ENCODE results near the gene PRXL2B.

The PRXL2B gene

DNA sequence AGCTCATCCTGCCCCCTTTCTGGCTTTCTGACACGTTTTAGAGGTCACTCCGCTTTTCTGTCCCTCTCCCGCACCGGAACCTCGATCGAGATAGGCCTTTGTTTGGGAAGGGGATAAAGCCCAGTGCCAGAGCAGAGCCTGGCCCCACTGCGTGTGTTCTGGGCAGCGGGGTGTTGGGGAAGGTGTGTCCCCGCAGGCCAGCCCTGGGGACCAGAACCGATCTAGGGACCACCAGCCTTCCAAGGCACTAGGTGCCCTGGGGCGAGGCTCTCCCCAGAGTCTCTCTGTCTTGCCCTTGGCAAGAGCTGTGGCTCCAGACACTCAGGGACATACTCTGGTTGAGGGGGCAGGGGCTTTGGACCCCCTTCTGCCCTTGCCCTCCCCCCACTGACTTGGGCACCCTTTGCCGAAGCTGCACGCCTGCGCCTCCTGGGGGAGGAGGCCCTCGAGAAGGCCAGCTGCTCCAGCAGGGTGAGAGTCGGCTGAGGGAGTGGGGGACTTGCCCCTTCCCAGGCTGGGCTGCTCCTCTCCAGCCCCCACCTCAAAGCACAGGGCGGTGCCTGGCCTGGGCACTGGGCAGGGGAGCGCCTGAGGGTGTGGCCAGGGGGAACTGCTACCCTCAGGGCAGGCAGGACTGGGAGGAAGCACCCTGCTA is 16.4 kb downstream of the PRXL2B start:
- DNase-seq, result no peak

DNA sequence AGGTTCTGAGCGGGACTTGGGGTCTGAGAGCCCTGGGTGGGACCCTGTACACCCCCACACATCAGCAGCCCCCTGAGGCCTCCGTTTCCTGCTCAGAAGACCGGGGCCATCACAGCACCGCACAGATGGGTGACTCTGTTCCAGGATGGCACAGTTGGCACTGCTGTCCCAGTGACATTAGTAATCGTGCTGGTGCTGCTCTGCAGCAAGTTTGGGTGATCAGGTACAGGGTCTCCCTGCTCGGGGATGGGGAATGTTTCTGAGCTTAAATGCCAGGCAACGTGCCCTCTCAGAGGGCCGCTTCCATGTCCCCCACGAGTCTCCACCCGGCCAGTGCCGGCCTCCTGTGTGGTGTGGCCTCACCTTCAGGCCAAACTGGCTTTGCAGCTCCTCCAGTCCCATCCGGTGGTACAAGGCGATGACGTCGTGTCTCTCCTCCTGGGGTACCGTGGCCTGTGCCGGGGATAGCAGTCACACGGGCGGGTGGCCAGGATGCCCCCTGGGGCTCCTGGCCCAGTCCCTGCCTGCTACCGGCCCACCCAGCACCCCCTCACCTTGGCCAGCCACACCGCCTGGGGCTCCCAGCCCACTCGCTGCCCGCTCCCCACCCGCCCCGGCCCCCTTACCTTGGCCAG is 17.1 kb downstream of the PRXL2B start:
- DNase-seq, result no peak

GRCh38 chr1:2604156-2604843 is 17.7 kb downstream of the PRXL2B start:
- no peak for DNase-seq

DNA sequence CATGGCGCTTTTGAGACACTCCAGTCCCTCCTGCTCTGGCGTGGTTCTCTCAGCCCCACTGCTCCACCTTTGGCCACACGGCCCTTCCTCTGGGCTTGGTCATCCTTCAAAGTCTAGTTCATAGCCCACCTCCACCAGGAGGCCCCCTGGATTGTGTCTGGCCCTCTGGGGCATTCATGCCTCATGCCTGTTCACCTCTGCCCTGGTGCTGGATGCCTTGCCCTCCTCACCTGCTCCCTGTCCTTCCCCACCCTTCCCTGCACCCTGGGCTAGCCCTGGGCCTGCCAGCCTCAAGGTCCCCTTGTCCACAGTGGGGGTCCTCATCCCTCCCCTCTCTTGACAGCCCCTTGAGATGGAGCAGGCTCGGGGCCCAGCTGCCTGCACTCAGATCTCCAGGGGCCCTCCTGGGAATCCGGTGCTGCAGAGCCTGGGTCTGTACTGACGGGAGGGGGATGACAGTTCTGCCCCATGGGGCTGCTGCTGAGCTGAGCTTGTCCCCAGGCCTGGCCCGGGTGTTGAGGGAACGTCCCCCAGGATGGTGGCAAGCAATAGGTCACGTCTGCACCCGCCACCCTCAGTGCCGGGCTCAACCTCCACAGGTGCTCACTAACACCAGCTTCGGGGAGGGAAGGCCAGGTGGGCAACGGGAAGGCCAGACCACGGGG is 18.4 kb downstream of the PRXL2B start:
- DNase-seq, result no peak

DNA sequence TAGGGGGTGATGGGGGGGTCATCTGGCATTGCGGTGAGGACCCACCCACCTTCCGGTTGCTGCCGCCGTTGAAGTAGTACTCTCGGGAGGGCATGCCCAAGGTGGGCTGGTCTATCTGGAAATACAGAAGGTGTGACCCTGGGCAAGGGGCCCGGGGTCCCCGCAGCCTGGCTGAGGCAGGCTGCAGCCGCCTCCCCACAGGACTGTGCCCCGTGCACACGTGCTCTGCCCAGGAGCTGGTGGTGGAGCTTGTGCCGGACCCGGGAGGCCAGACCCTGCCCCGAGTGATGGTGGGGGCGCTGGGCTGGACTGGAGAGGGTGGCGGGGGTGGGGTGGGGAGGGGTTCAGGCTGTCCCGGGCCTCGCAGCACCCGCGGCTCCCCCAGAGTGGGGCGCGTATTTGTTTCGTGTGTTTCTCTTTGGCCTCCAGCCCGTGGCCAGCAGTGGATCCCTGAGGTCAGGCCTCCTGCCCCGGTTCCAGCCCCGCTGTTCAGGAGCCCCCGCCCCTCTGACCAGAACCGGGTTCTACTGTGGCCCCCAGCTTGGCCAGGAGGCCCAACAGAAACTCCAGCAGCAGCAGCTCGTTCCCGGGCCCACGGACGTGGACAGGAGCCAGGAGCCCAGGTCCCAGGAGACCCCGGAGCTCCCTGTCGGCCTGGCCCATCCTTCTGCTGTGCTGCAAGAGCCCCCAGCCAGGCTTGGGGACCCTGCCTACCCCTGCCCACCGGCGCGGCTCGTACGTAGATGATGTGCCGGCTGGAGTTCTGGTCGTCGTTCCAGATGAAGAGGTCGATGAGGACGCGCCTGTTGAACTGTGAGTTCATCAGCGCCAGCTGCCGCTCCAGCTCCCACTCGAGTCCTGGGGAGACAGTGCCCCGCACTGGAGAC is 19.2 kb downstream of the PRXL2B start:
- DNase-seq, result no peak

DNA sequence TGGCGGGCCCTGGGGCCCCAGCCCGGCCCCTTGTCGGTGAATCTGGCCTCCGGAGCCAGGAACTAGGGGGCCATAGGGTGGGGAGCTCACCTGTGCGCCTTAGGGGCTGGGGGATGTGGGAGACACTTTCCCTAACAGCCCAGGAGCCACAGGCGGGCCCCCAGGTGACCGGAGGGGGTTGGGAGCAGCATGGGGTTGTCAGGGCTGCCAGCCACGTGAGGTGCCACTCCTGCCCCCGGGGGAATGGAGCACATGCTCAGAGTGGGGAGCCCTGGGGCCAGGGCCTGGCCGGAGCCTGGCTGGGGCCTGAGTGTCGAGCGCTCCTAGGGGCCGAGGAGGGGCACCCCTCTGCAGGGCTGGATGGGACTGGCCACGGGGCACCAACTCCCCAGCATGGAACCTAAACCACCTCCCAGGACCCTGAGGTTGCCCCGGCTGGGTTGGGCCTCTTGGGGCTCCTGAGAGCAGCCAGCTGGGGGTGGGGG is 19.9 kb downstream of the PRXL2B start:
- no peak for DNase-seq

DNA sequence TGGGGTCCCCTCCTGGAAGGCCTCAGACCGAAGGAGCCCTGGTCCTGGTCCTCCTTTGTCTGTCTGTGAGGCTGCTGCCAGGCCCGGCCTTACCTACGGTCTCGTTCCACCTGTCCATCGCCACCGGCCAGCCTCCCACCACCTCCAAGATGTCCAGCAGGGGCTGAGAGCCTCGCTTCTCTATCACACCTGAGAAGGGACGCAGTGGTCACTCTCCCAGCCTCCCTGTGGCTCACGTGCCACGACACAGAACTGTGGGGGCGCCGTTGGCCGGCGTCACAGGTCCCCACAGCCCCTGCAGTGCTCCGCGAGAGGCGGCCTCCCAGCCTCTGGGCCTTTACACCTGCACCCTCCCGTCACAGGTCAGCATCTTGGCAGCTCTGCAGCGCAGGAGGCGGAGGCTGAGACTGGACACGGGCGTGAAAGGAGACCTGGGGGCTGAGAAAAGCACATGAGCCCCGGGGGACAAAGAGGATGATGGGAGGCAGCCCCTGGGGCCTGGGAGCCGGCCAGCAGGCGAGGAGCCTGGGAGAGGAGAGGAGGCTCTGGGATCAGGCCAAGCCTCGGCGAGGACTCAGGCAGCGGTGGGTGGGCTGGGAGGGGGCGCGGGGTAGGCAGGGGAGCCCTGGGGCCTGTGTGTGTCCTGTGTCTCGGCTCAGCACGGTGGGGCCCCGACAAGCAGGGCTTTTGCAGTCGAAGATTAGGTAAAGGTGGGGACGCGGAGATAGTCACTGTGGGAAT is 20.5 kb downstream of the PRXL2B start:
- DNase-seq, result no peak

GRCh38 chr1:2607641-2608091 is 21.1 kb downstream of the PRXL2B start:
- DNase-seq, result no peak

DNA sequence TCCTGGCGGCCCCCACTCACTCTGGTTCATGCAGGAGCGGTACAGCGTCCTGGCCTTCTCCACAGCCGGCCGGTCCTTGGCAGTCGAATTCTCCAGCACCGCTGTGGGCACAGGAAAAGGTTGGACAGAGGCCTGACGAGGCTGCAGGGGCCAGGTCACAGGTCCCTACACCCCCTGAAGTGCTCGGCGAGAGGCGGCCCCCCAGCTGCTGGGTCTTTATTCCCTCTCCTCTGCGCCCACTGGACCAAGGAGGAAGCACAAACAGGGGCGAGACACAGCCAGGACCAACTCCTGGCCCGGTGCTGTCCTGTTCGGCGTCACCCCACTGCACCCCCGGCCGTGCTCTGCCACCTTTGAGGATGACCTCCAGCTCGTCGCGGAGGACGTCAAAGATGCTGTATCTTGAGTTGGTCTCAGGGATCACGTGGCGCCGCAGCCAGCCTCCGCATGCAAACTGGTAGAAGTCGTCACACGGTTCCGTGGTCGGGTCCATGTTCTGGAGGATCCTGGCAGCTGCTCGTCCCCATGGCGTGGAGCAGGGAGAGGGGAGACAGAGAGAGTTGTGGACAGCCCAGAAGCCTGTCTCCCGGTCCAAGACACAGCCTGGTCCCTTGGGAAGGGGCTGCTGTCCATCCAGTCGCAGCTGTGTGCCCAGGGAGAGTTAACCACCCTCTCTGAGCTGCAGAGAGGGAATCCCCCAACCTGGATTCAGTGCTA is 22.9 kb downstream of the PRXL2B start:
- no peak for DNase-seq

DNA sequence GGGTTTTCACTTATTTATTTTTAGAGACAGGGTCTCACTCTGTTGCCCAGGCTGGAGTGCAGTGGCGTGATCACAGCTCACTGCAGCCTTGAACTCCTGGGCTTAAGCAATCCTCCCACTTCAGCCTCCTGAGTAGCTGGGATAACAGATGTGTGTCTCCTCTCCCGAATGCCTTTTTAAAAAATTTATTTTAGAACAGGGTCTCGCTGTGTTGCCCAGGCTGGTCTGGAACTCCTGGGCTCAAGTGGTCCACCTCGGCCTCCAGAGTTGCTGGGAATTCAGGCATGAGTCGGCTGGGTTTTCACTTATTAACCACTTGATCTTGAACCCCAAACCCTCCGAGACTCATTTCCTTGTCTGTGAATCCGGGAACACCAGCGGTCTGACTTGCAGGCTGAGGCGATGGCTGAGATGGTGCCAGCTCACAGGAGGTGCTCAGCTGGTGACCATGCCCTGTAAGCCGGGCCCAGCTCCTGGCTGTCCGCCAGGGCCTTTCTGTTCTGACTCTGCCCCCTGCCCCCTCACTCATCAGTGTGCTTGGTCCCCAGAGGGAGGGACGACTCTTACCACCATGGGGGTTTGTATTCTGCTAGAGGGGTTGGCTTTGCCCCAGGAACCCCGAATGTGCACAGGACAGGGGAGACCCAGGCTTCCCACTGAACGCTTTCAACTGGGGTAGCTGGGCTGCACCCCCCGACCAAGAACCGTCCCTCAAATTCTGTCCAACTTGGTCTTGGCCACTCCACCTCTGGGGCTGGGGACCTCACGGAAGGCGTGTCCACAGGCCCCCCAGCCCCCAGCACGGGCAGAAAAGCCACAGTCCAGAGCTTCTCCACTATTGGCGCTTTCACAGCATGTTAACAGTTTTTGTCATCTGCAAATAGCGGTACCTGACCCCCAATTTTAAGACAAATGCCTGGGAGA is 23.7 kb downstream of the PRXL2B start:
- DNase-seq, result no peak

DNA sequence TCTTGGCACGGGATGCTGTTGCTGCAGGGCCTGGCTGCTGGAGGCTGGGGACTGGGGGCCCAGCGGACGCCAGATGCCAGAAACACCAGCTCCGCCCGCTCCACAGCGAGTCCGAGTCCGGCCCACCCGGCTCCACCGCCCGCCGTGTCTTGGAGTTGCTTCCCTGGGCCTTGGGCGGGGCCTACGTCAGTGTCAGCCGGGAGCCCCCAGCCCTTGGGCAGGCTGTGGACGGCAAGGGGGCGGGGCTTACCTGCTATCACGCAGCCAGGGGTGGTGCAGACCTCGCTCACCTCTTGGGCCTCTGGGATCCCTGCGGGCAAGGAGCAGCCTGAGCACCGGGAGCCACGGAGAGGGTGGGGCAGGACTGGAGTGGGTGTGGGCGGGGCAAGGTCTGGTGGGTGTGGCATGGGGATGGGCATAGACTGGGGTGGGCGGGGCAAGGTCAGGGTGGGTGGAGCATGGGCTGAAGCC is 24.5 kb downstream of the PRXL2B start:
- DNase-seq, result no peak

- no peak for DNase-seq
Measured at GRCh38 chr1:2611621-2612437, 25.3 kb downstream of the PRXL2B start.

GRCh38 chr1:2612591-2613365 is 26.2 kb downstream of the PRXL2B start:
- no peak for DNase-seq

DNA sequence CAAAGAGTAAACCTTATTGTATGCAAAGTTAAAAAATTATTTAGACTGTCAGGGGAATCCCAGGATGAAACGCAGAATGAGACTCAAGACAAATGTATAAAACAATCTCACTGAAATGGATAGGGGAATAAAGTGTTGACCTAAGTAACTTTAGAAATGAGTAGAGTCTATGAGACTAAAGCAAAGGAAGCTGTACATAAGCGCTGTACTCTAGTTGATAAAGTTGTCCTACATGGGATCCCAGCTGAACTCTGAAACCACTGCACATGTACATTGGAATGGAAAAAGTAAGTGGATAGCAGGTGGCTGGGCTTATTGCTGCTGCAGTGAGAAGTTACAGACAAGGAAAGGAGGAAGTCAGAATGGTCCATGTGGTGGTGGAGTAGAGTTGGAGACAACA is 27.6 kb downstream of the PRXL2B start:
- DNase-seq, result no peak

DNA sequence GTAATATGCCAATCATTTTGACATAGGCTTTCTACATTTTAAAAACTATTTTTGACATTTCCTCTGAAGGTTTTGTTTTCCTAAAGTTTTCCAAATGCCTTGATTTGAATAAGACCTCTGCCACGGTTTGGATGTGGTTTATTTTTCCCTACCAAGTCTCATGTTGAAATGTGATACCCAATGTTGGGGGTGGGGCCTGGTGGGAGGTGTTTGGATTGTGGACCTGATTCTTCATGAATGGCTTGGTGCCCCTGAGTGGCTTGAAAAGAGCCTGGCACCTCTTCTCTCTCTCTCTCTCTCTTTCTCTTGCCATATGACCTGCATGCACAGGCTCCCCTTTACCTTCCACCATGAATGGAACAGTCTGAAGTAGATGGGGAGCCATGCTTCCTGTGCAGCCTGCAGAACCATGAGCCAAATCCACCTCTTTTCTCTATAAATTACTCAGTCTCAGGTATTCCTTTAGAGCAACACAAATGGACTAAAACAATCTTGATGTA is 31.4 kb downstream of the PRXL2B start:
- no peak for DNase-seq

- DNase-seq, result no peak
Measured at GRCh38 chr1:2623571-2624337, 37.2 kb downstream of the PRXL2B start.

DNA sequence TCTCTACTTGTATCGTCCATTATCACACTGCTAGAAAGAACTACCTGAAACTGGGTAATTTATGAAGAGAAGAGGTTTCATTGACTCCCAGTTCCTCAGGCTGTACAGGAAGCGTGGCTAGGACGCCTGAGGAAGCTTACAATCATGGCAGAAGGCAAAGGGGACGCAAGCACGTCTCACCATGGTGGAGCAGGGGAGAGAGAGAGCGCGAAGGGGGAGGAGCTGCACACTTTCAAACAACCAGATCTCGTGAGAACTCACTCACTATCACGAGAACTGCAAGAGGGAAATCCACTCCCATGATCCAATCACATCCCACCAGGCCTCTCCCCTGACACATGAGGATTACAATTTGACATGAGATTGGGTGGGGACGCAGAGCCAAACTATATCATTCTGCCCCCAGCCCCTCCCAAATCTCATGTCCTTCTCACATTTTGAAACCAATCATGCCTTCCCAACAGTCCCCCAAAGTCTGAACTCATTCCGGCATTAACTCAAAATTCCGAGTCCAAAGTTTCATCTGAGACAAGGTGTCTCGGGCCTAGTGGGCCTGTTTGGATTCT is 38.2 kb downstream of the PRXL2B start:
- DNase-seq, result no peak
